GM23338 (cell line): Measurements from ENCODE around the gene TPX2. TPM values are rescaled to one million over a fixed set of nuclear protein-coding genes. Genes with fewer than 3 reads are reported as not detected.

Experiments
- ATAC-seq: fragments of 200-7000 bp; cut with Tn5 transposase; 3 replicates; pipeline ENCODE4 v1.9.1; 2020
- DNase-seq: peaks from one replicate; pipeline ENCODE4 v3.0.0-alpha.2; 2015; ENCODE audit warnings: low spot score
- H2AFZ ChIP-seq: fragments of 200-600 bp; sonication (generic); 2 replicates; pipeline ENCODE4 v1.8.0; 2016; ENCODE audit warnings: antibody characterized with exemption, mild to moderate bottlenecking, moderate library complexity
- H3F3A ChIP-seq: fragments of 200-600 bp; sonication (generic); replicated peaks from 2 replicates; pipeline ENCODE4 v1.8.0; 2017; ENCODE audit warnings: antibody characterized with exemption, mixed run types, low read depth
- H3K27ac ChIP-seq: fragments of 200-600 bp; sonication (generic); 2 replicates; pipeline ENCODE4 v1.6.1; 2016; ENCODE audit warnings: low read depth
- H3K27me3 ChIP-seq: fragments of 200-600 bp; sonication (generic); 2 replicates; pipeline ENCODE4 v1.8.0; 2016; ENCODE audit warnings: mild to moderate bottlenecking, mixed run types, moderate library complexity; ENCODE audit not compliant: insufficient read depth
- H3K36me3 ChIP-seq: fragments of 200-600 bp; sonication (generic); 2 replicates; pipeline ENCODE4 v1.8.0; 2016; ENCODE audit warnings: mild to moderate bottlenecking; ENCODE audit not compliant: insufficient read depth
- H3K4me1 ChIP-seq: fragments of 200-600 bp; sonication (generic); 2 replicates; pipeline ENCODE4 v1.8.0; 2016; ENCODE audit warnings: mild to moderate bottlenecking, moderate library complexity; ENCODE audit not compliant: insufficient read depth
- H3K4me2 ChIP-seq: fragments of 200-600 bp; sonication (generic); 2 replicates; pipeline ENCODE4 v1.7.1; 2017; ENCODE audit warnings: mixed run types
- H3K4me3 ChIP-seq: fragments of 200-600 bp; sonication (generic); 2 replicates; pipeline ENCODE4 v1.6.1; 2016; ENCODE audit warnings: mixed run types
- H3K79me2 ChIP-seq: fragments of 200-600 bp; sonication (generic); replicated peaks from 2 replicates; pipeline ENCODE4 v1.8.0; 2017; ENCODE audit warnings: mild to moderate bottlenecking; ENCODE audit not compliant: insufficient read depth
- H3K9me2 ChIP-seq: fragments of 200-600 bp; sonication (generic); 2 replicates; pipeline ENCODE4 v1.8.0; 2017; ENCODE audit not compliant: insufficient read depth
- H4K20me1 ChIP-seq: fragments of 200-600 bp; sonication (generic); replicated peaks from 2 replicates; pipeline ENCODE4 v1.8.0; 2017; ENCODE audit warnings: mild to moderate bottlenecking; ENCODE audit not compliant: insufficient read depth
- H3K27ac Mint-ChIP-seq: 2 replicates; pipeline ENCODE4 v1.8.0; 2020; ENCODE audit warnings: inconsistent platforms, mild to moderate bottlenecking, moderate library complexity, mixed read lengths
- H3K27me3 Mint-ChIP-seq: 3 replicates; pipeline ENCODE4 v1.8.0; 2022; ENCODE audit warnings: low read depth, mild to moderate bottlenecking, moderate library complexity, mixed read lengths, inconsistent platforms; ENCODE audit not compliant: insufficient read depth, poor library complexity
- H3K36me3 Mint-ChIP-seq: 3 replicates; pipeline ENCODE4 v1.8.0; 2021; ENCODE audit warnings: low read depth, mild to moderate bottlenecking, inconsistent platforms, moderate library complexity, mixed read lengths
- H3K4me1 Mint-ChIP-seq: 3 replicates; pipeline ENCODE4 v1.8.0; 2020; ENCODE audit warnings: mild to moderate bottlenecking, inconsistent platforms, mixed read lengths
- H3K4me3 Mint-ChIP-seq: 3 replicates; pipeline ENCODE4 v1.8.0; 2021; ENCODE audit warnings: moderate library complexity, mild to moderate bottlenecking, inconsistent platforms, mixed read lengths
- H3K9me3 Mint-ChIP-seq: 3 replicates; pipeline ENCODE4 v1.8.0; 2020; ENCODE audit warnings: moderate library complexity, mild to moderate bottlenecking, inconsistent platforms, mixed read lengths
- CREB1 ChIP-seq: fragments of 250-450 bp; sonication (Bioruptor Pico); IDR thresholded peaks from 2 replicates; pipeline ENCODE4 v1.5.0; 2020; ENCODE audit warnings: low read depth, mild to moderate bottlenecking, moderate library complexity
- CTCF ChIP-seq, 2 experiments: fragments of 200-600 bp in 1 of 2; sonication (generic) in 1 of 2; conservative IDR thresholded peaks; 2 replicates each; pipeline versions ENCODE4 v1.5.1 to v1.6.1; 2016 to 2017; ENCODE audit warnings: antibody characterized with exemption in 2 of 2, low read depth in 2 of 2, mild to moderate bottlenecking in 2 of 2, moderate library complexity in 1 of 2
- ETS1 ChIP-seq: IDR thresholded peaks from 2 replicates; pipeline ENCODE4 v1.6.1; 2016; ENCODE audit warnings: antibody characterized with exemption
- EZH2 ChIP-seq: fragments of 200-600 bp; sonication (generic); IDR thresholded peaks from one replicate; pipeline ENCODE4 v1.8.0; 2017; ENCODE audit warnings: antibody characterized with exemption, mild to moderate bottlenecking, low read depth; ENCODE audit not compliant: unreplicated experiment
- EZH2phosphoT487 ChIP-seq: fragments of 200-600 bp; sonication (generic); IDR thresholded peaks from one replicate; pipeline ENCODE4 v1.8.1; 2018; ENCODE audit warnings: antibody characterized with exemption; ENCODE audit not compliant: unreplicated experiment
- JUNB ChIP-seq: IDR thresholded peaks from one replicate; pipeline ENCODE4 v1.6.1; 2016; ENCODE audit warnings: antibody characterized with exemption; ENCODE audit not compliant: unreplicated experiment
- NANOG ChIP-seq: IDR thresholded peaks from 2 replicates; pipeline ENCODE4 v1.6.1; 2016; ENCODE audit warnings: antibody characterized with exemption, borderline replicate concordance
- POLR2AphosphoS5 ChIP-seq: IDR thresholded peaks from 2 replicates; pipeline ENCODE4 v1.6.1; 2016; ENCODE audit warnings: antibody characterized with exemption, low read depth
- REST ChIP-seq: IDR thresholded peaks from one replicate; pipeline ENCODE4 v1.6.1; 2018; ENCODE audit warnings: antibody characterized with exemption; ENCODE audit not compliant: unreplicated experiment
- STAT1 ChIP-seq: IDR thresholded peaks from one replicate; pipeline ENCODE4 v1.6.1; 2016; ENCODE audit warnings: antibody characterized with exemption; ENCODE audit not compliant: unreplicated experiment
- ZNF114 ChIP-seq: fragments of 250-450 bp; sonication (Bioruptor Pico); IDR thresholded peaks from 2 replicates; pipeline ENCODE4 v1.5.0; 2020; ENCODE audit warnings: mild to moderate bottlenecking, moderate library complexity
- ZNF331 ChIP-seq: fragments of 250-450 bp; sonication (Bioruptor Pico); IDR thresholded peaks from 2 replicates; pipeline ENCODE4 v1.5.0; 2020; ENCODE audit warnings: low read depth, mild to moderate bottlenecking, moderate library complexity
- ZNF462 ChIP-seq: fragments of 250-450 bp; sonication (Bioruptor Pico); IDR thresholded peaks from 2 replicates; pipeline ENCODE4 v1.5.0; 2020; ENCODE audit warnings: mild to moderate bottlenecking, moderate library complexity
- polyA plus RNA-seq: library from polyadenylated mRNA; unstranded; fragments of >200 nt; fragmentation: Nextera tagmentation; extraction: Ambion mirVana; gene quantifications from 2 replicates; pipeline ENCODE4 v1.2.1, GENCODE V29; 2016
- total RNA-seq: library from RNA; depleted of rRNA; stranded (reverse); fragments of >200 nt; shearing (Covaris generic); gene quantifications from 2 replicates; pipeline ENCODE4 v1.2.3, GENCODE V29; 2014

TPX2 gene
- total and polyA plus RNA-seq, 2 experiments from 2014 or later = 101 to 159 TPM

GRCh38 chr20:31781945-31782344 lies 42.9 kb downstream of the TPX2 start:
- Histone ChIP-seq H2AFZ (no peak overlapping the region), H4K20me1 (peaks cover 29% of the 10 kb centered on the region), H3K4me1 (peaks cover 19% of the 10 kb centered on the region), H3K27me3 (no peaks in the 10 kb centered on the region), H3K36me3 (peaks cover 88% of the 10 kb centered on the region), H3K4me2 (no peak overlapping the region), H3F3A (peaks cover 10% of the 10 kb centered on the region; the same call in 1 of the 2 replicates), H3K27ac (no peak overlapping the region), H3K4me3 (no peak overlapping the region), H3K79me2 (no peaks in the 10 kb centered on the region), H3K9me2 (no peaks in the 10 kb centered on the region)
- peaks cover 24% of the 10 kb centered on the region for H3K4me1 Mint-ChIP-seq
- no peak for TF ChIP-seq NANOG
- no peak for TF ChIP-seq REST
- no peak for TF ChIP-seq JUNB
- TF ChIP-seq ETS1 = no peak
- no peak for TF ChIP-seq ZNF331 (CRISPR knock-in tag)
- TF ChIP-seq EZH2phosphoT487 = no peak
- TF ChIP-seq ZNF114 (CRISPR knock-in tag) = no peak
- no peak for TF ChIP-seq CREB1 (CRISPR knock-in tag)
- TF ChIP-seq POLR2AphosphoS5 = no peak
- no peak for TF ChIP-seq CTCF (conservative IDR thresholded peaks at IDR 0.05; ENCODE audit: low read depth in 2 of 2)
- TF ChIP-seq STAT1 = no peak
- TF ChIP-seq ZNF462 (CRISPR knock-in tag) = no peak
- no peak for TF ChIP-seq EZH2
- no peaks in the 10 kb centered on the region for H3K9me3 Mint-ChIP-seq
- no peak overlapping the region for H3K4me3 Mint-ChIP-seq
- H3K27ac Mint-ChIP-seq = no peak overlapping the region
- ATAC-seq = no peak
- DNase-seq = no peak
- peaks cover 87% of the 10 kb centered on the region for H3K36me3 Mint-ChIP-seq
- no peaks in the 10 kb centered on the region for H3K27me3 Mint-ChIP-seq
